GM12892 (cell line): ENCODE results near the gene SMAP2.
A peak's percentile ranks its signal among the peaks of the same experiment; 100 is the strongest.

Experiments
- DNase-seq: peaks from one replicate; pipeline ENCODE4 v3.0.0; 2011; ENCODE audit not compliant: insufficient read length
- FAIRE-seq: peaks from 2 replicates; lab custom pipeline; 2011; peaks lifted over from hg19 to GRCh38; lab: Jason Lieb, UNC
- POLR2A ChIP-seq: IDR thresholded peaks from 2 replicates; pipeline ENCODE4 v1.6.1; 2011; ENCODE audit warnings: low read depth, low read length, control low read depth
- POLR2AphosphoS5 ChIP-seq: IDR thresholded peaks from 2 replicates; pipeline ENCODE4 v1.6.1; 2011; ENCODE audit warnings: low read depth, low read length, control low read depth
- TAF1 ChIP-seq: IDR thresholded peaks from 2 replicates; pipeline ENCODE4 v1.6.1; 2011; ENCODE audit warnings: low read depth, mild to moderate bottlenecking, control low read depth, low read length, borderline replicate concordance

Gene SMAP2

GRCh38 chr1:40435876-40436275 is 62.3 kb downstream of the SMAP2 start:
- TF ChIP-seq POLR2A (no peak), POLR2AphosphoS5 (no peak), TAF1 (no peak)
- no peak for DNase-seq
- no peak for FAIRE-seq

GRCh38 chr1:40438391-40439015 is 65.0 kb downstream of the SMAP2 start:
- DNase-seq, result no peak
- FAIRE-seq, result peak; percentile 56
- TF ChIP-seq POLR2AphosphoS5 (no peak), POLR2A (no peak), TAF1 (no peak)

DNA sequence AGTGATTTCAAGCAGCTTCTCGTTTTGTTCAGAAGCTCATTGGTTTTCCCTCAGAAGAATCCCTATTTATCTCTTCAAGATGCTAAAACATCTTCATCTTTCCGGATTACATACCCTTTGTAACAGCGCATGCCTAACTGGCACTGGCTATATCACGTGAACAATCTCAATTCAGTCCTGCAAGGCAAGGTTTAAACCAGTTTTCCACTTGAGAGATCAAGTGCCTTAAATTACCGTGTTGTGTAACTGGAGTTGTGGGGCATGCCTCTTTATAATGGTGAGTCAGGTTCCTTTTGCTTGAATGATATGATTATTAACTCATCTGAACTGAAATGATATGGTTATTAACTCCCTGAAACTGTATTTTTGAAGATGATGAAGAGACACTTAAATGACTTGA is 65.7 kb downstream of the SMAP2 start:
- TF ChIP-seq POLR2AphosphoS5 (no peak), POLR2A (no peak), TAF1 (no peak)
- FAIRE-seq (no peak), DNase-seq (no peak)

GRCh38 chr1:40449684-40450494 is 76.4 kb downstream of the SMAP2 start, which contains the start of gene ZFP69B:
ZFP69B (plus strand) TSS chr1:40450476; CDS start chr1:40450962, 486 bp downstream.
- TF ChIP-seq POLR2A (peak; percentile 82; the same call in 1 of the 2 replicates), TAF1 (peak; percentile 64; the same call in 1 of the 2 replicates), POLR2AphosphoS5 (peak; percentile 79)
- peak; percentile 93 for DNase-seq
- FAIRE-seq, result peak; percentile 97

- no peak for TF ChIP-seq TAF1
- no peak; the same call in 1 of the 2 replicates for TF ChIP-seq POLR2AphosphoS5
- no peak; the same call in 1 of the 2 replicates for TF ChIP-seq POLR2A
- peak; percentile 30 for DNase-seq
- FAIRE-seq, result peak; percentile 95
Observed at GRCh38 chr1:40450495-40451237, 77.1 kb downstream of the SMAP2 start.

GRCh38 chr1:40451238-40451585 is 77.7 kb downstream of the SMAP2 start:
- TF ChIP-seq TAF1, result no peak
- TF ChIP-seq POLR2A, result no peak
- TF ChIP-seq POLR2AphosphoS5, result no peak
- DNase-seq (no peak), FAIRE-seq (no peak)

- TF ChIP-seq TAF1, result no peak
- no peak for TF ChIP-seq POLR2AphosphoS5
- TF ChIP-seq POLR2A, result no peak
- FAIRE-seq (no peak), DNase-seq (no peak)
Observed at GRCh38 chr1:40454873-40455272, 81.3 kb downstream of the SMAP2 start.

DNA sequence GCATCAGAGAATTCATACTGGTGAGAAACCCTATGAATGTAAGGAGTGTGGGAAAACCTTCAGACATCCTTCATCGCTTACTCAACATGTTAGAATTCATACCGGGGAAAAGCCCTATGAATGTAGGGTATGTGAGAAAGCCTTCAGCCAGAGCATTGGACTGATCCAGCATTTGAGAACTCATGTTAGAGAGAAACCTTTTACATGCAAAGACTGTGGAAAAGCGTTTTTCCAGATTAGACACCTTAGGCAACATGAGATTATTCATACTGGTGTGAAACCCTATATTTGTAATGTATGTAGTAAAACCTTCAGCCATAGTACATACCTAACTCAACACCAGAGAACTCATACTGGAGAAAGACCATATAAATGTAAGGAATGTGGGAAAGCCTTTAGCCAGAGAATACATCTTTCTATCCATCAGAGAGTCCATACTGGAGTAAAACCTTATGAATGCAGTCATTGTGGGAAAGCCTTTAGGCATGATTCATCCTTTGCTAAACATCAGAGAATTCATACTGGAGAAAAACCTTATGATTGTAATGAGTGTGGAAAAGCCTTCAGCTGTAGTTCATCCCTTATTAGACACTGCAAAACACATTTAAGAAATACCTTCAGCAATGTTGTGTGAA is 89.5 kb downstream of the SMAP2 start:
- FAIRE-seq (no peak), DNase-seq (no peak)

DNA sequence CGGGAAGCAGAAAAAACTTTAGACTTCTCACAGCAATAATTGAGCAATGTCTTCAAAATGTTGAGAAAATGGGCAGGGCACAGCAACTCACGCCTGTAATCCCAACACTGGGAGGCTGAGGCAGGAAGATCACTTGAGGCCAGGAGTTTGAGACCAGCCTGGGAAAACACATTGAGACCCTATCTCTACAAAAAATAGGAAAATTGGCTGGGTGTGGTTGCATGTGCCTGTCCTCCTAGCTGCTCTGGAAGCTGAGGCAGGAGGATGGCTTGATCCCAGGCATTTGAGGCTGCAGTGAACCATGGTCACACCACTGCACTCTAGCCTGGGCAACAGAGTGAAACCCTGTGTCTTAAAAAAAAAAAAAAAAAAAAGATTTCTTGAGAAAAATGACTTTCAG is 95.8 kb downstream of the SMAP2 start:
- TF ChIP-seq POLR2AphosphoS5 (no peak), TAF1 (no peak), POLR2A (no peak)
- DNase-seq, result no peak
- no peak for FAIRE-seq

More for the DNA sequence above, 89.5 kb downstream of the SMAP2 start:
- TF ChIP-seq POLR2A (no peak), POLR2AphosphoS5 (no peak)
